HG03103 (cell line): Measurements from ENCODE around the gene PTPN20.

Experiments
- ATAC-seq: cut with Tn5 transposase; IDR thresholded peaks from one replicate; pipeline ENCODE4 v1.9.1; 2021; ENCODE audit warnings: low read depth; ENCODE audit not compliant: unreplicated experiment

The PTPN20 gene

DNA sequence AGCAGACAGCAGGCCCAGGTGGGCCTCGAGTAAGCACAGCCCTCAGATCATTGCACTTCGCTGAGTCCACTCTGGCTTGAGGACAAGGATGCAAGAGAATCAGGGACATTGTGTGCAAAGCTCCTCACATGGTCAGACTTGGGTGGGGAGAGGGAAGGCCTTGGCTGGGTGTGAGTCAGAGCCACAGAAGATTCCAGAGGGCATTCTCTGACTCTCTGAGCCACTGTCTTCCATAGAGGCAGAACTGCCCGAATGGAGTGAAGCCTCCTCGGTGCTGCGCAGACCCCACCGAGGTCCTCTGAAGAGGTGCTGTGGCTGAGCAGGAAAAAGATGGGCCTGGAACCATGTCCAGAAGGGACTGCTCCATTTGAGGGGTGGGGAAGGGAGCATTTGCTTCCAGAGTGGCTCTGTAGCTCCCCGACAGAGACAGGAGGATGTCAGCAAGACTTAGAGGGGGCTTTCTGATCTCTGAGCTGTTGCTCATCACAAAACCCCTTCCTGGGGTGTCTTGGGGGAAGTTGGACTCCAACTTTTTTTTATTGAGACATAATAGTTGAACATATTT, 120.8 kb downstream of the PTPN20 start:
- ATAC-seq: no peak

DNA sequence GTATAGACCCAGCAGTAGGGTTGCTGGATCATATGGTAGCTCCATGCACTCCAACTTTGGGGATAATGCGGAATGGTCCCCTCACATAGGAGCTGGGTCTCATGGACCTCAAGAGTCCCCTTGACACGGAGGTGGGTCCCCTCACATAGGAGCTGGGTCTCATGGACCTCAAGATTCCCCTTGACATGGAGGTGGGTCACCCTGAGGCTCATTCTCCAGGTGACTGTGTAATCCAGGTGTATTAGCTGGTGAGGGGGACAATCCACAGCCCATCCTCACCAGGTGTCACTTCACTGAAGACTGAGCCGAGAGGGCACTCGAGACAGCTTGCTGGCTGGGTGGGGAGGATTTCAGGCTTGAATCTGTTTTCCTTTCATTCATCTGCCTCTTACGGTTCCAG, 121.9 kb downstream of the PTPN20 start:
- no peak for ATAC-seq

GRCh38 chr10:47033541-47034270, 122.5 kb downstream of the PTPN20 start:
- no peak for ATAC-seq

GRCh38 chr10:47034441-47035051, 123.3 kb downstream of the PTPN20 start:
- ATAC-seq: no peak

- ATAC-seq: no peak
Measured at GRCh38 chr10:47035171-47035818, 124.1 kb downstream of the PTPN20 start.

- ATAC-seq: no peak
Measured at GRCh38 chr10:47035819-47036337, 124.7 kb downstream of the PTPN20 start.

DNA sequence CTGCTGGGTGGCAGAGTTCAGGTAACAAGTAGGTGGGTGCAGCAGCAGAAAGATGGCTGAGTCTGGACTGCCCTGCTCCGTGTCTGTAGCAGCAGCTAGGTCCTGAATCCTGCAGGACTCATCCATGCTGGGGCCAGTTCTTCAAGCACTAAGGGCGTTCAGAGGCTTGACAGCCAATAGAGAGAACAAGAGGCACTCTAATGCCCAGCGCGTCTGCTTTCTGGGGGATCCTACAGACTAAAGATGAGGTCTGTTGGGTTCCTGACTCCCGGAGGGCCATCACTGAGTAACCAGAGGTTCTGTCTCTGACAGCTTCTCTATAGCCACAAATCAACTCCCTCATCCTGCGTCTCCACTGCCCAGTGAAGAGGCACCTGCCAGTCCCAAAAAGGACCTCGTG, 125.5 kb downstream of the PTPN20 start:
- ATAC-seq: no peak

GRCh38 chr10:47037654-47038425, 126.6 kb downstream of the PTPN20 start:
- no peak for ATAC-seq

DNA sequence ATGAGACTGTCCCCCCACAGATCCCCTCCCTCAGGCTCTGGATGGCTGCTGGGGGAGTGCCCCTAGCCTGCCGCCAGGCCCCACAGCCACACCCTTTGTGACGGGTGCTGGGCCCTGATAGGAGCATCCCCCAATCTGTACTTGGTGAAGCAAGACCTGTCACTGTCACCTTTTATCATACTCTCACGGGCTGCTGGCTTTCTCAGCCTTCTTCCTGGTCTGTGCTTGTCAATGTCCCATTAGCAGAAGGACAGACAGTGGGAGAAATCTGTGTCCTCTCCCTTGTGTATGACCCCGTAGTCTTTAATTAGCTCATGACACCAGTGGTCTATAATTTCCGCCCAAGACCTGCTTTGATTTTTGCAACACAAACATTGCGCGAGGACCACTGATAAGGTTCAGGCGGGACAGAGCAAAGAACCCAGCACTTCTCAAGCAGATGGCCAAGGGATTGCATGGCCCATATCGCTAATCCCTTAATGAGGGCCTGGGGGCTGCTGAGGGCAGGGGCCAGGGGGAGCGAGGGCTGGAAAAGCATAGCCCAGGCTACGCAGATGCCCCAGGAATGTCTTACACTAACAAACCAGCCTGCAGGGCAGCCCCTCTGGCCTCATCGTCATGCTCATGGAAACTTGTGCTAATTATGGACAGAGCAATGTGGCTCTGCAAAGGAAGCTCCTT, 127.8 kb downstream of the PTPN20 start:
- no peak for ATAC-seq

DNA sequence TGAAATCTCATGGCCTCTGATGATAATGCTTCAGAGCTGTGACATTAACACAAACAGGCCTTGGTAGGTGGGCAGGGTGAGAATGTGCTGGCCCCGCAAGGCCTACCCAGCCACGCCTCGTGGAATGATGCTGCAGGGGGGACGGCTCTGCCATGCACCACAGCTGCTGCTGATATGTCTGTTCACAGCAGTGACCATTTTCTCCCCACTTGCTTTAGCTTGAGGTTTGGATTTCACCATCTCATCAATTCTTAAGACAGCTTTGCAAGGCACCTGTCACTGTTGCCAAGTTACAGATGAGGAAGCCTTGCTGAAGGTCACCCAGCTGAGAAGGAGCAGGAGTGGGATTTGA, 128.3 kb downstream of the PTPN20 start:
- no peak for ATAC-seq

- no peak for ATAC-seq
Measured at GRCh38 chr10:47040041-47040491, 128.8 kb downstream of the PTPN20 start.

DNA sequence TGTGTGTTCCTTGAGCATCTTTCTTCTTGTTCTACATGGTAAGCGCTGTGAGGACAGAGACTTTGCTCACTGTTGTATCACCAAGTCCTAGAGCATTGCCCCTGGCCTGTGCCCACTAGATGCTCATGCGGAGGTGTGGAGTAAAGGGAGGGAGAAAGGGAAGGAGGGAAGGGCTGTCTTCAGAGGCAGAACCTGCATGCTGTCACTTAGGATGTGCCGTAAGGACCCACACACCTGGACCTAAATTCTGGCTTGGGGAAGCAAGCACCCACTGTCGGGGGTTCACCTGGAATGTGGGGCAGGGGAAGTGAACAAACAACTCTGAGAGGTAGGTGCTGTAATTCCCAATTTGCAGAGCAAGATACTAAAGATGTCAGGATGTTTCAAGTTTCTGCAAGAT, 129.5 kb downstream of the PTPN20 start:
- ATAC-seq: no peak

- ATAC-seq: no peak
Measured at GRCh38 chr10:47041396-47042198, 130.4 kb downstream of the PTPN20 start.

GRCh38 chr10:47042199-47042473, 130.9 kb downstream of the PTPN20 start:
- ATAC-seq: no peak

DNA sequence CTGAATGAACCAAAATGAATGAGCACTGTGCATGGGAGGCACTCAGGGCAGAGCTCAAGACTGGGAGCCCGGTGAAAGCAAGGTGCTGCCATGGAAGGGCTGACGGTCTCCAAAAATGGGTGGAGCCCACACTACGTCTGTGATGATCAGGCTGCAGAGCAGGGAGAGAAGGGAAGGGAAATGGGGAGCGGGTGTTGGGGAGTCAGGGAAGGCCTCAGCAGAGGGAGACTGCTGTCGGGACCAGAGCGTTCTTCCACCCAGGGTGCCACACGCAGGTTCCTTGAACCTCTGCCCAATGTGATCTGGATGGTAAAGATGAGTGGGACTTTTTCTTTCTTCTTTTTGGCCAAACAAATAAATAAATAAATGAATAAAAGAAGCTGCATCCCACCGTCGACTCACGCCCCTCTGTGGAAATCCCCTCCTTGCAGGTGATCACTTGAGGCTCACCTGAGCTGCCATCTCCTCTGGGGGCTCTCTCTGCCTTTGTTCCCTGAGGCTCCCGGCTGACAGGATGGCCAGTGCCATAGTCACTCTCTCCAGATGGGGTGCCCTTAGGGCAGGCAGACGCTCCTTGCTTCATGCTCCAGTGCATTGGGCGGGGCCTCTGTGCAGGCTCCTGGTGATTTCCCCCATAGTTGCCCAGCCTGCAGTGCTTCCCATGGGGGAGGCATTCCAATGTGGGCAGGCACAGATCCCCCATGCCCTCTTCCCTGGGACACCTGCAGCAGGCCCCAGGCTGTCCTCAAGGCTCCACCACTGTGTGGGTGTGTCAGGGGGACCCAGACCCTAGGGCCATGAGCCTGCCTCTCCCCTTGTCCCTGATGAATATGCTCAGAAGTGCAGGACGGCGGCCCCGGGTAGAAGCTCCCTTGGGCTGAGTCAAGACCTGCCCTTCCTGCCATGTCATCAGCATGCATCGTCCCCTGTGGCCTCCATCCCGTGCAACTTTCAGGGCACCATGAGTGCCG, 131.8 kb downstream of the PTPN20 start:
- ATAC-seq: no peak

- no peak for ATAC-seq
Measured at GRCh38 chr10:47043928-47044538, 132.8 kb downstream of the PTPN20 start.

- ATAC-seq: no peak
Measured at GRCh38 chr10:47044741-47045140, 133.5 kb downstream of the PTPN20 start.

GRCh38 chr10:47045331-47045861, 134.2 kb downstream of the PTPN20 start:
- no peak for ATAC-seq
